Fibroblast of villous mesenchyme (primary cell): ENCODE data around the gene THRAP3. TPM values are rescaled to one million over a fixed set of nuclear protein-coding genes. Genes with fewer than 3 reads are reported as not detected.
"Not testable (repeated sequence)": the region's sequence is repeated elsewhere in the genome, so short reads cannot be mapped to it uniquely, and the experiment has no call there.

Source experiments
- DNase-seq: peaks from one replicate; pipeline ENCODE4 v3.0.0-alpha.2; 2010; ENCODE audit warnings: low read depth
- H3K4me3 ChIP-seq: 2 replicates; pipeline ENCODE4 v1.5.1; 2011; ENCODE audit warnings: low read depth, mild to moderate bottlenecking, low read length
- total RNA-seq: library from RNA; depleted of rRNA; stranded (reverse); fragments of >200 nt; gene quantifications from 2 replicates; pipeline ENCODE4 v1.2.3, GENCODE V29; 2012
- TF ChIP-seq, protein P1 (sequence below): IDR thresholded peaks from 2 replicates; pipeline ENCODE4 v1.5.1; 2012; ENCODE audit warnings: low read depth, mild to moderate bottlenecking, low read length; ENCODE audit not compliant: insufficient read depth

The THRAP3 gene
- total RNA-seq, 1 donor, result 130 TPM

- DNase-seq, result no peak
- TF ChIP-seq, protein P1, sequence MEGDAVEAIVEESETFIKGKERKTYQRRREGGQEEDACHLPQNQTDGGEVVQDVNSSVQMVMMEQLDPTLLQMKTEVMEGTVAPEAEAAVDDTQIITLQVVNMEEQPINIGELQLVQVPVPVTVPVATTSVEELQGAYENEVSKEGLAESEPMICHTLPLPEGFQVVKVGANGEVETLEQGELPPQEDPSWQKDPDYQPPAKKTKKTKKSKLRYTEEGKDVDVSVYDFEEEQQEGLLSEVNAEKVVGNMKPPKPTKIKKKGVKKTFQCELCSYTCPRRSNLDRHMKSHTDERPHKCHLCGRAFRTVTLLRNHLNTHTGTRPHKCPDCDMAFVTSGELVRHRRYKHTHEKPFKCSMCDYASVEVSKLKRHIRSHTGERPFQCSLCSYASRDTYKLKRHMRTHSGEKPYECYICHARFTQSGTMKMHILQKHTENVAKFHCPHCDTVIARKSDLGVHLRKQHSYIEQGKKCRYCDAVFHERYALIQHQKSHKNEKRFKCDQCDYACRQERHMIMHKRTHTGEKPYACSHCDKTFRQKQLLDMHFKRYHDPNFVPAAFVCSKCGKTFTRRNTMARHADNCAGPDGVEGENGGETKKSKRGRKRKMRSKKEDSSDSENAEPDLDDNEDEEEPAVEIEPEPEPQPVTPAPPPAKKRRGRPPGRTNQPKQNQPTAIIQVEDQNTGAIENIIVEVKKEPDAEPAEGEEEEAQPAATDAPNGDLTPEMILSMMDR, result no peak
- H3K4me3 ChIP-seq, result no peak overlapping the region
These were observed 45.6 kb upstream of the THRAP3 start for GRCh38 chr1:36178471-36179219.

GRCh38 chr1:36179220-36179600 is 45.0 kb upstream of the THRAP3 start:
- DNase-seq, result no peak
- no peak overlapping the region for H3K4me3 ChIP-seq
- TF ChIP-seq, protein P1, result no peak

DNA sequence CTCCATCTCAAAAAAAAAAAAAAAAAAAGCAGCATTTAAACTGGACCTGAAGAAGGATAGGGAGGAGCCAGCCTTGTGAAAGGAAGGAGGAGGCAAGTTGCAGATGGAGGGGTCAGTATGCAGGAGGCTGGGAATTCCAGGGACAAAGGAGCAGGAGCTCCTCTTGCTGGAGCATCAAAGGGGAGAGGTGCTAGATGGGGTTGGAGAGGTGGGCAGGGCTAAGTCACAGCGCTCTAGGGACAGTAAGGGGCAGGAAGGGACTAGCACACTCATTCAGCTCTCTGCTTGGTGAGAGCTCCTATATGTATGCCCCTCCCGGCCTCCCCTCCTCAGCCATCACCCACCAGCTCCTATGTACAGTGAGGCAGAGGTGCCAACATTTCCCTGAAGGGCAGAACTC is 41.5 kb upstream of the THRAP3 start:
- TF ChIP-seq, protein P1, result no peak
- no peak overlapping the region for H3K4me3 ChIP-seq
- no peak for DNase-seq

- H3K4me3 ChIP-seq, result no peak overlapping the region
- TF ChIP-seq, protein P1, result no peak
- DNase-seq, result peak; percentile 42
These were observed 40.9 kb upstream of the THRAP3 start for GRCh38 chr1:36183309-36183856.

- TF ChIP-seq, protein P1, result peak; percentile 93
- H3K4me3 ChIP-seq, result no peak overlapping the region
These were observed 36.2 kb upstream of the THRAP3 start for GRCh38 chr1:36187800-36188593.

DNA sequence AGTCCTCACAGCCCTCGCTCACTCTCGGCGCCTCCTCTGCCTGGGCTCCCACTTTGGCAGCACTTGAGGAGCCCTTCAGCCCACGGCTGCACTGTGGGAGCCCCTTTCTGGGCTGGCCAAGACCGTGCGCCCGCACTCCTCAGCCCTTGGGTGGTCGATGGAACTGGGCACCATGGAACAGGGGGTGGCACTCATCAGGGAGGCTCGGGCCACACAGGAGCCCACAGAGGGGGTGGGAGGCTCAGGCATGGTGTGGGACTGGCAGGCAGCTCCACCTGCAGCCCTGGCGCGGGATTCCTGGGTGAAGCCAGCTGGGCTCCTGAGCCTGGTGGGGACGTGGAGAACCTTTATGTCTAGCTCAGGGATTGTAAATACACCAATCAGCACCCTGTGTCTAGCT is 27.4 kb upstream of the THRAP3 start:
- not testable (repeated sequence) for DNase-seq, H3K4me3 ChIP-seq

More at GRCh38 chr1:36187800-36188593, 36.2 kb upstream of the THRAP3 start:
- peak; percentile 91 for DNase-seq

- no peak overlapping the region for H3K4me3 ChIP-seq
- no peak for DNase-seq
- TF ChIP-seq, protein P1, result no peak
These were observed 25.6 kb upstream of the THRAP3 start for GRCh38 chr1:36198641-36199040.
